H9 (cell line): ENCODE data around the gene ZNF445. TPM values are rescaled to one million over a fixed set of nuclear protein-coding genes. Genes with fewer than 3 reads are reported as not detected.

Experiments used
- DNase-seq: peaks from one replicate; pipeline ENCODE4 v3.0.0-alpha.2; 2017
- H2AFZ ChIP-seq: one replicate; pipeline ENCODE4 v1.6.1; 2013; ENCODE audit warnings: mild to moderate bottlenecking, low read length, control low read depth, moderate library complexity
- H2AK5ac ChIP-seq: 2 replicates; pipeline ENCODE4 v1.6.1; 2013; ENCODE audit warnings: low read length, control low read depth, mixed read lengths; ENCODE audit not compliant: insufficient read length
- H2BK120ac ChIP-seq: one replicate; pipeline ENCODE4 v1.6.1; 2013; ENCODE audit warnings: low read depth, mild to moderate bottlenecking, low read length, control low read depth, inconsistent platforms; ENCODE audit not compliant: poor library complexity, severe bottlenecking
- H2BK12ac ChIP-seq: 2 replicates; pipeline ENCODE4 v1.6.1; 2013; ENCODE audit warnings: low read length, control low read depth, mixed read lengths, low read depth; ENCODE audit not compliant: insufficient read length
- H2BK15ac ChIP-seq: 2 replicates; pipeline ENCODE4 v1.6.1; 2013; ENCODE audit warnings: low read depth, low read length, control low read depth
- H2BK20ac ChIP-seq: one replicate; pipeline ENCODE4 v1.6.1; 2013; ENCODE audit warnings: low read depth, mild to moderate bottlenecking, low read length, control low read depth, inconsistent platforms; ENCODE audit not compliant: poor library complexity, severe bottlenecking
- H2BK5ac ChIP-seq: 2 replicates; pipeline ENCODE4 v1.6.1; 2013; ENCODE audit warnings: low read length, control low read depth, mixed read lengths; ENCODE audit not compliant: insufficient read length
- H3K14ac ChIP-seq: 2 replicates; pipeline ENCODE4 v1.6.1; 2013; ENCODE audit warnings: low read length, control low read depth; ENCODE audit not compliant: insufficient read depth
- H3K18ac ChIP-seq: 2 replicates; pipeline ENCODE4 v1.6.1; 2013; ENCODE audit warnings: low read depth, mild to moderate bottlenecking, mixed read lengths, low read length, control low read depth; ENCODE audit not compliant: insufficient read length
- H3K23ac ChIP-seq: 2 replicates; pipeline ENCODE4 v1.6.1; 2013; ENCODE audit warnings: low read length, control low read depth, mixed read lengths, low read depth; ENCODE audit not compliant: insufficient read length
- H3K23me2 ChIP-seq: 2 replicates; pipeline ENCODE4 v1.6.1; 2013; ENCODE audit warnings: low read depth, mild to moderate bottlenecking, mixed read lengths, low read length, control low read depth; ENCODE audit not compliant: insufficient read length, poor library complexity, severe bottlenecking
- H3K27ac ChIP-seq: 2 replicates; pipeline ENCODE4 v1.5.1; 2013; ENCODE audit warnings: low read length, control low read depth, mixed read lengths, low read depth; ENCODE audit not compliant: insufficient read length
- H3K27me3 ChIP-seq: 2 replicates; pipeline ENCODE4 v1.6.1; 2013; ENCODE audit warnings: low read length, control low read depth, inconsistent platforms; ENCODE audit not compliant: insufficient read depth
- H3K4ac ChIP-seq: 2 replicates; pipeline ENCODE4 v1.6.1; 2013; ENCODE audit warnings: low read depth, mild to moderate bottlenecking, control low read depth, inconsistent platforms, low read length, moderate library complexity
- H3K4me1 ChIP-seq: 2 replicates; pipeline ENCODE4 v1.6.1; 2013; ENCODE audit warnings: low read length, control low read depth, inconsistent platforms; ENCODE audit not compliant: insufficient read depth
- H3K4me2 ChIP-seq: 2 replicates; pipeline ENCODE4 v1.6.1; 2013; ENCODE audit warnings: low read length, control low read depth, mixed read lengths; ENCODE audit not compliant: insufficient read length, insufficient read depth
- H3K56ac ChIP-seq: 2 replicates; pipeline ENCODE4 v1.6.1; 2013; ENCODE audit warnings: low read depth, mild to moderate bottlenecking, mixed read lengths, low read length, control low read depth; ENCODE audit not compliant: insufficient read length
- H3K79me1 ChIP-seq: 2 replicates; pipeline ENCODE4 v1.6.1; 2013; ENCODE audit warnings: low read depth, mild to moderate bottlenecking, moderate library complexity, low read length, control low read depth, inconsistent platforms; ENCODE audit not compliant: insufficient read depth, poor library complexity, severe bottlenecking
- H3K79me2 ChIP-seq: 2 replicates; pipeline ENCODE4 v1.6.1; 2013; ENCODE audit warnings: low read length, control low read depth, inconsistent platforms; ENCODE audit not compliant: insufficient read depth
- H3K9ac ChIP-seq: 2 replicates; pipeline ENCODE4 v1.6.1; 2013; ENCODE audit warnings: low read length, control low read depth, mixed read lengths; ENCODE audit not compliant: insufficient read length; ENCODE audit errors: extremely low read depth
- H3K9me3 ChIP-seq: one replicate; pipeline ENCODE4 v1.6.1; 2013; ENCODE audit warnings: low read depth, low read length, inconsistent platforms; ENCODE audit not compliant: control insufficient read depth
- H3T11ph ChIP-seq: one replicate; pipeline ENCODE4 v1.6.1; 2013; ENCODE audit warnings: mild to moderate bottlenecking, low read length, control low read depth, inconsistent platforms
- H4K20me1 ChIP-seq: one replicate; pipeline ENCODE4 v1.6.1; 2013; ENCODE audit not compliant: control insufficient read depth, insufficient read length, insufficient read depth
- H4K5ac ChIP-seq: 2 replicates; pipeline ENCODE4 v1.6.1; 2013; ENCODE audit warnings: low read depth, mild to moderate bottlenecking, mixed read lengths, low read length, control low read depth; ENCODE audit not compliant: insufficient read length
- H4K8ac ChIP-seq: replicated peaks from 2 replicates; pipeline ENCODE4 v1.6.1; 2013; ENCODE audit warnings: low read length, control low read depth, mixed read lengths, low read depth; ENCODE audit not compliant: insufficient read length
- H4K91ac ChIP-seq: 2 replicates; pipeline ENCODE4 v1.6.1; 2013; ENCODE audit warnings: low read depth, mild to moderate bottlenecking, moderate library complexity, mixed read lengths, low read length, control low read depth; ENCODE audit not compliant: insufficient read length
- H3K27ac Mint-ChIP-seq, 3 experiments: 2 replicates in 2 of 3; 3 replicates in 1 of 3; pipeline ENCODE4 v1.8.0; 2020 to 2021; ENCODE audit warnings: mixed read lengths in 3 of 3, mild to moderate bottlenecking in 1 of 3, moderate library complexity in 1 of 3
- H3K27me3 Mint-ChIP-seq: 2 replicates; pipeline ENCODE4 v1.8.0; 2021; ENCODE audit warnings: low read depth, mild to moderate bottlenecking, moderate library complexity, mixed read lengths
- H3K36me3 Mint-ChIP-seq, 3 experiments: 2 replicates in 2 of 3; 3 replicates in 1 of 3; pipeline ENCODE4 v1.8.0; 2020 to 2021; ENCODE audit warnings: low read depth in 3 of 3, mixed read lengths in 3 of 3; ENCODE audit not compliant: insufficient read depth in 1 of 3
- H3K4me1 Mint-ChIP-seq, 2 experiments: 2 replicates each; pipeline ENCODE4 v1.8.0; 2020; ENCODE audit warnings: mixed read lengths in 2 of 2
- H3K4me3 Mint-ChIP-seq, 2 experiments: 2 replicates in 1 of 2; 3 replicates in 1 of 2; pipeline ENCODE4 v1.8.0; 2020 to 2021; ENCODE audit warnings: mild to moderate bottlenecking in 2 of 2, mixed read lengths in 2 of 2, moderate library complexity in 1 of 2
- H3K9me3 Mint-ChIP-seq, 2 experiments: 2 replicates in 1 of 2; 3 replicates in 1 of 2; pipeline ENCODE4 v1.8.0; 2020; ENCODE audit warnings: mild to moderate bottlenecking in 2 of 2, mixed read lengths in 2 of 2, moderate library complexity in 1 of 2
- CTCF ChIP-seq: fragments of 200-600 bp; sonication (generic); conservative IDR thresholded peaks from 3 replicates; pipeline ENCODE4 v1.8.0; 2021; ENCODE audit warnings: antibody characterized with exemption, mild to moderate bottlenecking
- WGBS: extraction: QIAGEN DNeasy Blood & Tissue Kit; methylation state at CpG from one replicate; pipeline ENCODE4 v1.1.7; 2013; ENCODE audit warnings: missing lambda C conversion rate, low lambda C conversion rate, mixed read lengths; ENCODE audit not compliant: insufficient read length; ENCODE audit errors: extremely low coverage; 5-methylcytosine and 5-hydroxymethylcytosine counted together
- total RNA-seq: library from RNA; stranded (reverse); gene quantifications from 2 replicates; pipeline ENCODE4 v1.2.1, GENCODE V29; 2021

Gene ZNF445
- total RNA-seq, 1 experiment from 2014 or later, result 26.0 TPM

GRCh38 chr3:44482721-44483120 is 5.3 kb upstream of the ZNF445 start:
- no peaks in the 10 kb centered on the region for H4K20me1 ChIP-seq
- H3K4me1 Mint-ChIP-seq, result peaks cover 23 to 25% of the 10 kb centered on the region in 2 experiments
- WGBS, result no CpG with 5 or more reads among the region's 1 CpG

More at GRCh38 chr3:44482721-44483120, 5.3 kb upstream of the ZNF445 start:
- Histone ChIP-seq H3K79me1 (no peaks in the 10 kb centered on the region), H2BK5ac (no peak overlapping the region), H2AK5ac (no peak overlapping the region), H3K9ac (no peak overlapping the region), H3K18ac (no peak overlapping the region), H3K14ac (no peak overlapping the region), H3K79me2 (no peaks in the 10 kb centered on the region), H4K91ac (no peak overlapping the region), H4K5ac (no peak overlapping the region), H3K27me3 (no peaks in the 10 kb centered on the region), H2BK15ac (no peak overlapping the region), H2BK20ac (no peak overlapping the region), H3K56ac (no peak overlapping the region), H2BK120ac (no peak overlapping the region), H2BK12ac (no peak overlapping the region), H2AFZ (no peak overlapping the region), H3K27ac (no peak overlapping the region), H3K9me3 (no peaks in the 10 kb centered on the region), H4K8ac (no peak overlapping the region), H3T11ph (no peak overlapping the region), H3K4ac (no peak overlapping the region), H3K23ac (no peak overlapping the region), H3K23me2 (peaks cover under 1% of the 10 kb centered on the region), H3K4me1 (no peaks in the 10 kb centered on the region), H3K4me2 (no peak overlapping the region)
- Mint-ChIP-seq H3K27ac (no peak overlapping the region), H3K27me3 (peaks cover 8% of the 10 kb centered on the region), H3K4me3 (no peak overlapping the region), H3K36me3 (peaks cover 0 to 9% (median 0%) of the 10 kb centered on the region in 3 experiments; a peak in 1 of 7 replicates), H3K9me3 (peaks cover 8 to 12% of the 10 kb centered on the region in 2 experiments; a peak in 4 of 5 replicates)
- no peak for DNase-seq
- TF ChIP-seq CTCF, result no peak
